Liver (tissue), 3 donors: ENCODE results near the gene GRK5.

ENCODE experiments used
- GABPA ChIP-seq, 2 donors: IDR thresholded peaks in 1 of 2; conservative IDR thresholded peaks in 1 of 2; 2 replicates each; pipeline ENCODE4 v1.6.1; 2016; ENCODE audit warnings: antibody characterized with exemption in 2 of 2, mild to moderate bottlenecking in 1 of 2, moderate library complexity in 1 of 2
- JUND ChIP-seq, 2 donors: IDR thresholded peaks; 2 replicates each; pipeline ENCODE4 v1.6.1; 2016; ENCODE audit warnings: antibody characterized with exemption in 2 of 2
- TAF1 ChIP-seq: conservative IDR thresholded peaks from 2 replicates; pipeline ENCODE4 v1.6.1; 2016; ENCODE audit warnings: antibody characterized with exemption, mild to moderate bottlenecking
- YY1 ChIP-seq: IDR thresholded peaks from 2 replicates; pipeline ENCODE4 v1.6.1; 2016; ENCODE audit warnings: antibody characterized with exemption, mild to moderate bottlenecking
- TF ChIP-seq, protein P1 (sequence below): IDR thresholded peaks from 2 replicates; pipeline ENCODE4 v1.6.1; 2016; ENCODE audit warnings: antibody characterized with exemption
- TF ChIP-seq, protein P2 (sequence below): fragments of 150-350 bp; IDR thresholded peaks from 2 replicates; pipeline ENCODE4 v1.5.1; 2017; ENCODE audit warnings: improper control_type of control experiment, low read depth, low read length; ENCODE audit not compliant: missing input control
- TF ChIP-seq, protein P3 (sequence below): IDR thresholded peaks from 2 replicates; pipeline ENCODE4 v1.6.1; 2016; ENCODE audit warnings: antibody characterized with exemption, mild to moderate bottlenecking
- donor health status: healthy.
- donor health status: healthy.

DNA sequence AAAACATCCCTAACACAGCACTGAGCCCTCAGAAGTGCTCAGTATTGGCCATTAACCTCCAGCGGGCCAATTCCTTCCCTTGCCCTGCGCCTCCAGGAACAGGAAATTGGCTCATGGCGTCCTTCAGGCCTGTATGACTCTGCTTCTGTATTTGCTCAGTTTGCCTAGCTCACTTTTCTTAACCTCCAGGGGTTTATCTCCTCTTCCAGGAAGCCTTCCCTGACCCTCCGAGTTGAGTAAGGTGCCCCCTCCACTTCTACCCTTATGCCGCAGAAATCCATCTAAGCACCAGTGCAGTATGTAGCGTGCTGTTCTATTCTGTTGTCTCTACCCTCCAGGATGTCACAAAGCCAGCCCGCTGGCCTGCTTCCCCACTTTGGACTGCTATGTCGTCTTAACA is 40.8 kb upstream of the GRK5 start:
- TF ChIP-seq JUND (IDR thresholded peaks at IDR 0.05), result no peak
- TF ChIP-seq, protein P1, sequence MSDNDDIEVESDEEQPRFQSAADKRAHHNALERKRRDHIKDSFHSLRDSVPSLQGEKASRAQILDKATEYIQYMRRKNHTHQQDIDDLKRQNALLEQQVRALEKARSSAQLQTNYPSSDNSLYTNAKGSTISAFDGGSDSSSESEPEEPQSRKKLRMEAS, result no peak
- TF ChIP-seq, protein P2, sequence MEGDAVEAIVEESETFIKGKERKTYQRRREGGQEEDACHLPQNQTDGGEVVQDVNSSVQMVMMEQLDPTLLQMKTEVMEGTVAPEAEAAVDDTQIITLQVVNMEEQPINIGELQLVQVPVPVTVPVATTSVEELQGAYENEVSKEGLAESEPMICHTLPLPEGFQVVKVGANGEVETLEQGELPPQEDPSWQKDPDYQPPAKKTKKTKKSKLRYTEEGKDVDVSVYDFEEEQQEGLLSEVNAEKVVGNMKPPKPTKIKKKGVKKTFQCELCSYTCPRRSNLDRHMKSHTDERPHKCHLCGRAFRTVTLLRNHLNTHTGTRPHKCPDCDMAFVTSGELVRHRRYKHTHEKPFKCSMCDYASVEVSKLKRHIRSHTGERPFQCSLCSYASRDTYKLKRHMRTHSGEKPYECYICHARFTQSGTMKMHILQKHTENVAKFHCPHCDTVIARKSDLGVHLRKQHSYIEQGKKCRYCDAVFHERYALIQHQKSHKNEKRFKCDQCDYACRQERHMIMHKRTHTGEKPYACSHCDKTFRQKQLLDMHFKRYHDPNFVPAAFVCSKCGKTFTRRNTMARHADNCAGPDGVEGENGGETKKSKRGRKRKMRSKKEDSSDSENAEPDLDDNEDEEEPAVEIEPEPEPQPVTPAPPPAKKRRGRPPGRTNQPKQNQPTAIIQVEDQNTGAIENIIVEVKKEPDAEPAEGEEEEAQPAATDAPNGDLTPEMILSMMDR, result no peak
- TF ChIP-seq YY1, result no peak
- TF ChIP-seq, protein P3, sequence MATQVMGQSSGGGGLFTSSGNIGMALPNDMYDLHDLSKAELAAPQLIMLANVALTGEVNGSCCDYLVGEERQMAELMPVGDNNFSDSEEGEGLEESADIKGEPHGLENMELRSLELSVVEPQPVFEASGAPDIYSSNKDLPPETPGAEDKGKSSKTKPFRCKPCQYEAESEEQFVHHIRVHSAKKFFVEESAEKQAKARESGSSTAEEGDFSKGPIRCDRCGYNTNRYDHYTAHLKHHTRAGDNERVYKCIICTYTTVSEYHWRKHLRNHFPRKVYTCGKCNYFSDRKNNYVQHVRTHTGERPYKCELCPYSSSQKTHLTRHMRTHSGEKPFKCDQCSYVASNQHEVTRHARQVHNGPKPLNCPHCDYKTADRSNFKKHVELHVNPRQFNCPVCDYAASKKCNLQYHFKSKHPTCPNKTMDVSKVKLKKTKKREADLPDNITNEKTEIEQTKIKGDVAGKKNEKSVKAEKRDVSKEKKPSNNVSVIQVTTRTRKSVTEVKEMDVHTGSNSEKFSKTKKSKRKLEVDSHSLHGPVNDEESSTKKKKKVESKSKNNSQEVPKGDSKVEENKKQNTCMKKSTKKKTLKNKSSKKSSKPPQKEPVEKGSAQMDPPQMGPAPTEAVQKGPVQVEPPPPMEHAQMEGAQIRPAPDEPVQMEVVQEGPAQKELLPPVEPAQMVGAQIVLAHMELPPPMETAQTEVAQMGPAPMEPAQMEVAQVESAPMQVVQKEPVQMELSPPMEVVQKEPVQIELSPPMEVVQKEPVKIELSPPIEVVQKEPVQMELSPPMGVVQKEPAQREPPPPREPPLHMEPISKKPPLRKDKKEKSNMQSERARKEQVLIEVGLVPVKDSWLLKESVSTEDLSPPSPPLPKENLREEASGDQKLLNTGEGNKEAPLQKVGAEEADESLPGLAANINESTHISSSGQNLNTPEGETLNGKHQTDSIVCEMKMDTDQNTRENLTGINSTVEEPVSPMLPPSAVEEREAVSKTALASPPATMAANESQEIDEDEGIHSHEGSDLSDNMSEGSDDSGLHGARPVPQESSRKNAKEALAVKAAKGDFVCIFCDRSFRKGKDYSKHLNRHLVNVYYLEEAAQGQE, result no peak
- TF ChIP-seq GABPA (IDR thresholded peaks at IDR 0.05 in 1 of 2, conservative IDR thresholded peaks at IDR 0.05 in 1 of 2), result no peak
- TF ChIP-seq TAF1, result no peak
